HFFc6 (cell line): ENCODE data around the gene POLA1. TPM values are rescaled to one million over a fixed set of nuclear protein-coding genes. Genes with fewer than 3 reads are reported as not detected.

ENCODE experiments used
- DNase-seq: peaks from one replicate; pipeline ENCODE4 v3.0.0-alpha.2; 2018
- H3K27ac Mint-ChIP-seq: 2 replicates; pipeline ENCODE4 v1.8.0; 2020; ENCODE audit warnings: mild to moderate bottlenecking, mixed read lengths
- H3K27me3 Mint-ChIP-seq: 2 replicates; pipeline ENCODE4 v1.8.0; 2021; ENCODE audit warnings: mild to moderate bottlenecking, moderate library complexity, mixed read lengths; ENCODE audit not compliant: insufficient read depth
- H3K36me3 Mint-ChIP-seq: 2 replicates; pipeline ENCODE4 v1.8.0; 2021; ENCODE audit warnings: low read depth, mixed read lengths
- H3K4me1 Mint-ChIP-seq: 2 replicates; pipeline ENCODE4 v1.8.0; 2020; ENCODE audit warnings: low read depth, mixed read lengths
- H3K4me3 Mint-ChIP-seq: 2 replicates; pipeline ENCODE4 v1.8.0; 2020; ENCODE audit warnings: mild to moderate bottlenecking, moderate library complexity, mixed read lengths
- H3K9me3 Mint-ChIP-seq: 2 replicates; pipeline ENCODE4 v1.8.0; 2020; ENCODE audit warnings: mild to moderate bottlenecking, mixed read lengths
- CTCF ChIP-seq: fragments of 200-600 bp; sonication (generic); IDR thresholded peaks from 2 replicates; pipeline ENCODE4 v1.5.0; 2021; ENCODE audit warnings: antibody characterized with exemption, mild to moderate bottlenecking
- total RNA-seq, 6 experiments: library from RNA; stranded (reverse); fragmentation: NEBNext Ultra II Directional; extraction: Animal tissue kit (Norgen Biotek cat#: 25700); gene quantifications; 2 replicates in 1 of 6; 3 replicates in 5 of 6; pipeline ENCODE4 v1.2.3, GENCODE V29; 2021

Gene POLA1
- total RNA-seq, 6 experiments from 2014 or later, result 6.5 to 12.5 (median 11.0) TPM

- Mint-ChIP-seq H3K27ac (no peak overlapping the region), H3K27me3 (no peaks in the 10 kb centered on the region), H3K36me3 (no peaks in the 10 kb centered on the region), H3K9me3 (no peaks in the 10 kb centered on the region), H3K4me1 (no peaks in the 10 kb centered on the region), H3K4me3 (no peak overlapping the region)
- TF ChIP-seq CTCF, result no peak
- no peak for DNase-seq
These were observed 80.9 kb downstream of the POLA1 start for GRCh38 chrX:24774650-24775049.

DNA sequence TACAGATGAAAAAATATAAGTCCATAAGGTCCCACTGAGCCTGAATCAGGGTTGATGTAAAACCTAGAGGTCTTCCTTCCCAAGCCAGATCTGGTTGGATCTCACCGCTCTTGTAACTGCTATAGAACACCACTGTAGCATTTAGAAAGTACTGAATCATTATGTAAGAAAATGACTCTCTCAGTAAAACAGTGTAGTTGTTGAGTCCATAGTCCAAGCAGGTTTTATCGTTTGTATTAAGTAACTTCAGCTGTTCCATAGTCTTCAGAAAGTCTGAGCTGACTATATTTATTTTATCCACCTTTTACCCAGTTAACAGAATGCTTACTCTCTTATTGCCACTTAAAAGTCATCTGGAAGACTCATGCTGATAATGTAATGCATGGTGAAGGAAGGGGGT is 82.2 kb downstream of the POLA1 start:
- Mint-ChIP-seq H3K27ac (no peak overlapping the region), H3K36me3 (no peaks in the 10 kb centered on the region), H3K4me3 (no peak overlapping the region), H3K9me3 (no peaks in the 10 kb centered on the region), H3K27me3 (no peaks in the 10 kb centered on the region), H3K4me1 (no peaks in the 10 kb centered on the region)
- no peak for DNase-seq
- TF ChIP-seq CTCF, result no peak

DNA sequence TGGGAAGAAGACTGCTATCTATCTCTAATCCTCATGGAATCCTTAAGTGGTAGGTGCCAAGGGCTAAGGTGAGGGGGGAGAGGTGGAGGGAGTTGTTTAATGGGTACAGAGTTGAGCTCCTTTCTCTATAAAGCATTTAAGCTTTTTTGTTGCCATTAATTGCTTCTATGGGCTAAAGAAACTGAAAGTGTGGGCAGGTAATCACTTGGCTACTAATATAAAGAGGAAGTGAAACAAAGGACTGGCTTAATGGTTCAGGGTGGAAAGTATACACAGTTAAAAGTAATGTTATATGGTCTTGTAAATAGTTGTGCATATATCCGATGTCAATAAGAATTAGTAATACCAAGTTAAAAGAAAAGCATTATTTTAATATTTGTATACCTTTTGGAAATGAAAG is 83.9 kb downstream of the POLA1 start:
- TF ChIP-seq CTCF, result no peak
- no peaks in the 10 kb centered on the region for H3K9me3 Mint-ChIP-seq
- H3K27me3 Mint-ChIP-seq, result no peaks in the 10 kb centered on the region
- no peak for DNase-seq
- no peak overlapping the region for H3K4me3 Mint-ChIP-seq
- H3K36me3 Mint-ChIP-seq, result no peaks in the 10 kb centered on the region
- H3K4me1 Mint-ChIP-seq, result no peaks in the 10 kb centered on the region
- H3K27ac Mint-ChIP-seq, result no peak overlapping the region

GRCh38 chrX:24782011-24782410 is 88.3 kb downstream of the POLA1 start:
- Mint-ChIP-seq H3K4me1 (no peaks in the 10 kb centered on the region), H3K27ac (no peak overlapping the region), H3K36me3 (peaks cover 4% of the 10 kb centered on the region; the same call in 1 of the 2 replicates), H3K27me3 (no peaks in the 10 kb centered on the region), H3K9me3 (no peaks in the 10 kb centered on the region), H3K4me3 (no peak overlapping the region)
- no peak for TF ChIP-seq CTCF
- DNase-seq, result no peak

DNA sequence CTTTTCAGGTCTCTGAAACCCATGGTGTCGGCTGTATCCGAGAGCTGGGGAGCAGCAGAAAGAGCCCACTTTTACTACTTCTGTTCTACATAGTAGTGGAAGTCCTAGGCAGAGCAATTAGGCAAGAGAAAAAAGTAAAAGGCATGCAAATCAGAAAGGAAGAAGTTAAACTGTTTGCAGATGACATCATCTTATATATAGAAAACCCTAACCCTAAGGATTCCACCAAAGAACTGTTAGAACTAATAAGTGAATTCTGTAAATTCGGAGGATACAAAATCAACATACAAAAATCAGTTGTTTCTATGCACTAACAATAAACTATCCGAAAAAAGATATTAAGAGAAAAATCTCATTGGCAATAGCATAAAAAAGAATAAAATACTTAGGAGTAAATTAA is 95.3 kb downstream of the POLA1 start:
- H3K36me3 Mint-ChIP-seq, result peaks cover 9% of the 10 kb centered on the region; the same call in 1 of the 2 replicates
- no peaks in the 10 kb centered on the region for H3K9me3 Mint-ChIP-seq
- no peak overlapping the region for H3K27ac Mint-ChIP-seq

More for the DNA sequence above, 95.3 kb downstream of the POLA1 start:
- no peaks in the 10 kb centered on the region; the same call in 1 of the 2 replicates for H3K27me3 Mint-ChIP-seq
- H3K4me3 Mint-ChIP-seq, result no peak overlapping the region
- DNase-seq, result no peak
- H3K4me1 Mint-ChIP-seq, result no peaks in the 10 kb centered on the region
- no peak for TF ChIP-seq CTCF
